ENCODE results near the gene DUSP28. TPM values are rescaled to one million over a fixed set of nuclear protein-coding genes. Genes with fewer than 3 reads are reported as not detected.

The DUSP28 gene
- total RNA-seq, 2 experiments from 2014 or later = 7.9 to 9.3 TPM

GRCh38 chr2:240588006-240588655 lies 28.0 kb downstream of the DUSP28 start:
- Mint-ChIP-seq H3K4me3 (peak overlapping the region; percentile 91), H3K27ac (peak overlapping the region; percentile 89), H3K36me3 (ENCODE audit: low read depth) (peaks cover 23% of the 10 kb centered on the region), H3K9me3 (no peaks in the 10 kb centered on the region), H3K27me3 (no peaks in the 10 kb centered on the region), H3K4me1 (peaks cover 51% of the 10 kb centered on the region)
- no peak for DNase-seq
- CTCF ChIA-PET = interaction anchor here (1.0 to 7.0 kb wide), 9 partner anchors 8 to 74 kb away, joined by 3 to 98 read pairs (median 6); no protein-coding TSS in a partner anchor
- POLR2A ChIA-PET = interaction anchor here (0.9 to 6.6 kb wide), 8 partner anchors 10 to 41 kb away, joined by 3 to 127 read pairs (median 18); partner anchors contain the start of genes DUSP28 and RNPEPL1

- peak overlapping the region; percentile 91 for H3K4me3 Mint-ChIP-seq
- peaks cover 48% of the 10 kb centered on the region for H3K4me1 Mint-ChIP-seq
- POLR2A ChIA-PET = interaction anchor here (1.2 to 6.6 kb wide), 7 partner anchors 9 to 40 kb away, joined by 3 to 127 read pairs (median 23); partner anchors contain the start of gene DUSP28
- H3K9me3 Mint-ChIP-seq = no peaks in the 10 kb centered on the region
- peaks cover 23% of the 10 kb centered on the region for H3K36me3 Mint-ChIP-seq (ENCODE audit: low read depth)
- DNase-seq = no peak
- CTCF ChIA-PET = interaction anchor here (1.0 to 7.0 kb wide), 6 partner anchors 9 to 74 kb away, joined by 3 to 98 read pairs (median 8); no protein-coding TSS in a partner anchor
- peak overlapping the region; percentile 9 for H3K27ac Mint-ChIP-seq
- H3K27me3 Mint-ChIP-seq = no peaks in the 10 kb centered on the region
Observed at GRCh38 chr2:240588669-240589068, 28.5 kb downstream of the DUSP28 start.

- Mint-ChIP-seq H3K9me3 (no peaks in the 10 kb centered on the region), H3K36me3 (ENCODE audit: low read depth) (peaks cover 23% of the 10 kb centered on the region), H3K4me3 (no peak overlapping the region), H3K27ac (no peak overlapping the region), H3K27me3 (no peaks in the 10 kb centered on the region), H3K4me1 (peaks cover 43% of the 10 kb centered on the region)
- ChIA-PET CTCF (interaction anchor here (1.1 to 7.0 kb wide), 6 partner anchors 10 to 75 kb away, joined by 3 to 98 read pairs (median 8); no protein-coding TSS in a partner anchor), POLR2A (interaction anchor here (4.4 to 6.6 kb wide), 2 partner anchors 22 to 24 kb away, joined by 23 to 127 read pairs; no protein-coding TSS in a partner anchor)
- no peak for DNase-seq
Observed at GRCh38 chr2:240589375-240589774, 29.2 kb downstream of the DUSP28 start.

- peaks cover 37% of the 10 kb centered on the region for H3K4me1 Mint-ChIP-seq
- H3K9me3 Mint-ChIP-seq = no peaks in the 10 kb centered on the region
- no peak for DNase-seq
- H3K4me3 Mint-ChIP-seq = no peak overlapping the region
- H3K36me3 Mint-ChIP-seq (ENCODE audit: low read depth) = peaks cover 23% of the 10 kb centered on the region
- ChIA-PET POLR2A (interaction anchor here (4.4 to 6.6 kb wide), 2 partner anchors 22 to 25 kb away, joined by 23 to 127 read pairs; no protein-coding TSS in a partner anchor), CTCF (interaction anchor here (1.1 to 7.0 kb wide), 3 partner anchors 10 to 32 kb away, joined by 3 to 98 read pairs (median 7); no protein-coding TSS in a partner anchor)
- no peaks in the 10 kb centered on the region for H3K27me3 Mint-ChIP-seq
- no peak overlapping the region for H3K27ac Mint-ChIP-seq
Observed at GRCh38 chr2:240589850-240590525, 29.8 kb downstream of the DUSP28 start.

- ChIA-PET CTCF (interaction anchor here (1.1 to 7.0 kb wide), 2 partner anchors 25 to 31 kb away, joined by 3 to 98 read pairs; no protein-coding TSS in a partner anchor), POLR2A (no interaction called here)
- no peak overlapping the region for H3K4me3 Mint-ChIP-seq
- DNase-seq = no peak
- no peaks in the 10 kb centered on the region for H3K27me3 Mint-ChIP-seq
- H3K4me1 Mint-ChIP-seq = peaks cover 31% of the 10 kb centered on the region
- no peaks in the 10 kb centered on the region for H3K9me3 Mint-ChIP-seq
- no peak overlapping the region for H3K27ac Mint-ChIP-seq
- H3K36me3 Mint-ChIP-seq (ENCODE audit: low read depth) = peaks cover 23% of the 10 kb centered on the region
Observed at GRCh38 chr2:240590681-240591111, 30.5 kb downstream of the DUSP28 start.

GRCh38 chr2:240591226-240591625 lies 31.1 kb downstream of the DUSP28 start:
- Mint-ChIP-seq H3K27ac (no peak overlapping the region), H3K4me1 (peaks cover 27% of the 10 kb centered on the region), H3K36me3 (ENCODE audit: low read depth) (peaks cover 25% of the 10 kb centered on the region), H3K4me3 (no peak overlapping the region), H3K9me3 (no peaks in the 10 kb centered on the region), H3K27me3 (no peaks in the 10 kb centered on the region)
- no peak for DNase-seq
- CTCF ChIA-PET = interaction anchor here (7.0 kb wide), 1 partner anchor 25 kb away, joined by 98 read pairs; no protein-coding TSS in a partner anchor
- POLR2A ChIA-PET = no interaction called here

- ChIA-PET POLR2A (no interaction called here), CTCF (no interaction called here)
- H3K27ac Mint-ChIP-seq = no peak overlapping the region
- H3K9me3 Mint-ChIP-seq = no peaks in the 10 kb centered on the region
- peaks cover 25% of the 10 kb centered on the region for H3K36me3 Mint-ChIP-seq (ENCODE audit: low read depth)
- H3K4me3 Mint-ChIP-seq = no peak overlapping the region
- peaks cover 27% of the 10 kb centered on the region for H3K4me1 Mint-ChIP-seq
- H3K27me3 Mint-ChIP-seq = no peaks in the 10 kb centered on the region
- no peak for DNase-seq
Observed at GRCh38 chr2:240591784-240592183, 31.6 kb downstream of the DUSP28 start.

GRCh38 chr2:240593026-240593702 lies 33.0 kb downstream of the DUSP28 start:
- peaks cover 23% of the 10 kb centered on the region for H3K36me3 Mint-ChIP-seq (ENCODE audit: low read depth)
- no peak overlapping the region for H3K4me3 Mint-ChIP-seq
- ChIA-PET POLR2A (no interaction called here), CTCF (interaction anchor here (1.1 kb wide), 1 partner anchor 79 kb away, joined by 3 read pairs; no protein-coding TSS in a partner anchor)
- H3K4me1 Mint-ChIP-seq = peaks cover 16% of the 10 kb centered on the region
- no peak for DNase-seq
- no peaks in the 10 kb centered on the region for H3K9me3 Mint-ChIP-seq
- no peaks in the 10 kb centered on the region for H3K27me3 Mint-ChIP-seq
- H3K27ac Mint-ChIP-seq = no peak overlapping the region

GRCh38 chr2:240593703-240594451 lies 33.7 kb downstream of the DUSP28 start:
- CTCF ChIA-PET = interaction anchor here (1.1 kb wide), 1 partner anchor 80 kb away, joined by 3 read pairs; no protein-coding TSS in a partner anchor
- no peak overlapping the region for H3K27ac Mint-ChIP-seq
- H3K4me3 Mint-ChIP-seq = no peak overlapping the region
- no peak for DNase-seq
- peaks cover 17% of the 10 kb centered on the region for H3K36me3 Mint-ChIP-seq (ENCODE audit: low read depth)
- no peaks in the 10 kb centered on the region for H3K9me3 Mint-ChIP-seq
- POLR2A ChIA-PET = no interaction called here
- peaks cover 9% of the 10 kb centered on the region for H3K4me1 Mint-ChIP-seq
- H3K27me3 Mint-ChIP-seq = no peaks in the 10 kb centered on the region

GRCh38 chr2:240594511-240595380 lies 34.6 kb downstream of the DUSP28 start:
- no peak overlapping the region for H3K27ac Mint-ChIP-seq
- no peak overlapping the region for H3K4me3 Mint-ChIP-seq
- ChIA-PET CTCF (no interaction called here), POLR2A (no interaction called here)
- peaks cover 15% of the 10 kb centered on the region for H3K36me3 Mint-ChIP-seq (ENCODE audit: low read depth)
- peaks cover 4% of the 10 kb centered on the region for H3K4me1 Mint-ChIP-seq
- no peaks in the 10 kb centered on the region for H3K9me3 Mint-ChIP-seq
- no peaks in the 10 kb centered on the region for H3K27me3 Mint-ChIP-seq
- no peak for DNase-seq

GRCh38 chr2:240595381-240596079 lies 35.4 kb downstream of the DUSP28 start:
- H3K9me3 Mint-ChIP-seq = no peaks in the 10 kb centered on the region
- peaks cover 16% of the 10 kb centered on the region for H3K36me3 Mint-ChIP-seq (ENCODE audit: low read depth)
- peaks cover 4% of the 10 kb centered on the region for H3K4me1 Mint-ChIP-seq
- H3K4me3 Mint-ChIP-seq = no peak overlapping the region
- POLR2A ChIA-PET = interaction anchor here (1.3 kb wide), 1 partner anchor 30 kb away, joined by 4 read pairs; no protein-coding TSS in a partner anchor
- peak; percentile 56 for DNase-seq
- CTCF ChIA-PET = interaction anchor here (0.9 kb wide), 1 partner anchor 8 kb away, joined by 3 read pairs; no protein-coding TSS in a partner anchor
- H3K27me3 Mint-ChIP-seq = no peaks in the 10 kb centered on the region
- H3K27ac Mint-ChIP-seq = no peak overlapping the region

Data from activated CD4-positive, alpha-beta memory T cell treated with anti-CD3 and anti-CD28 coated beads, Interleukin-2, amount 10 ng/mL, durations not matched to agents 7 days and 5 days (primary cell).